Renal cortical epithelial cell (primary cell): ENCODE results near the gene TTC7B. TPM values are rescaled to one million over a fixed set of nuclear protein-coding genes. Genes with fewer than 3 reads are reported as not detected.

Experiments
- DNase-seq: peaks from one replicate; pipeline ENCODE4 v3.0.0-alpha.2; 2011; ENCODE audit warnings: low read depth
- total RNA-seq: library from RNA; depleted of rRNA; stranded (reverse); fragments of >200 nt; gene quantifications from 2 replicates; pipeline ENCODE4 v1.2.3, GENCODE V29; 2014

TTC7B gene
- total RNA-seq, 1 donor from 2014 or later, result 27.1 TPM

- DNase-seq, result no peak
Measured at GRCh38 chr14:90545966-90546751, 270.1 kb downstream of the TTC7B start.

- no peak for DNase-seq
Measured at GRCh38 chr14:90545382-90545781, 270.8 kb downstream of the TTC7B start.

- no peak for DNase-seq
Measured at GRCh38 chr14:90544971-90545370, 271.3 kb downstream of the TTC7B start.

GRCh38 chr14:90544566-90544965, 271.7 kb downstream of the TTC7B start:
- DNase-seq, result no peak

- no peak for DNase-seq
Measured at GRCh38 chr14:90543876-90544275, 272.4 kb downstream of the TTC7B start.

- DNase-seq, result no peak
Measured at GRCh38 chr14:90541076-90541634, 275.1 kb downstream of the TTC7B start.

GRCh38 chr14:90540437-90540836, 275.8 kb downstream of the TTC7B start:
- DNase-seq, result no peak

GRCh38 chr14:90539996-90540395, 276.2 kb downstream of the TTC7B start:
- no peak for DNase-seq

GRCh38 chr14:90539496-90539775, 276.8 kb downstream of the TTC7B start:
- no peak for DNase-seq

- no peak for DNase-seq
Measured at GRCh38 chr14:90538716-90539495, 277.3 kb downstream of the TTC7B start.

GRCh38 chr14:90538095-90538494, 278.1 kb downstream of the TTC7B start:
- no peak for DNase-seq

GRCh38 chr14:90536511-90537191, 279.6 kb downstream of the TTC7B start:
- DNase-seq, result peak; percentile 28

GRCh38 chr14:90536092-90536491, 280.1 kb downstream of the TTC7B start:
- DNase-seq, result no peak

GRCh38 chr14:90535556-90536090, 280.6 kb downstream of the TTC7B start:
- DNase-seq, result no peak

GRCh38 chr14:90534838-90535555, 281.2 kb downstream of the TTC7B start:
- no peak for DNase-seq

- no peak for DNase-seq
Measured at GRCh38 chr14:90534091-90534837, 282.0 kb downstream of the TTC7B start.

GRCh38 chr14:90533591-90534021, 282.6 kb downstream of the TTC7B start:
- DNase-seq, result no peak

GRCh38 chr14:90532826-90533525, 283.3 kb downstream of the TTC7B start:
- no peak for DNase-seq

GRCh38 chr14:90531497-90531896, 284.7 kb downstream of the TTC7B start:
- no peak for DNase-seq

GRCh38 chr14:90530523-90530922, 285.7 kb downstream of the TTC7B start:
- DNase-seq, result no peak
